Neural progenitor cell (in vitro differentiated cells): ENCODE measurements around the gene ASXL2. TPM values are rescaled to one million over a fixed set of nuclear protein-coding genes. Genes with fewer than 3 reads are reported as not detected.

Source experiments
- DNase-seq: peaks from one replicate; pipeline ENCODE4 v3.0.0-alpha.2; 2016; ENCODE audit warnings: low spot score
- H2AFZ ChIP-seq: fragments of 200-600 bp; sonication (generic); replicated peaks from 2 replicates; pipeline ENCODE4 v1.6.1; 2016; ENCODE audit warnings: antibody characterized with exemption
- H3F3A ChIP-seq: fragments of 200-600 bp; sonication (generic); 2 replicates; pipeline ENCODE4 v1.6.1; 2016; ENCODE audit warnings: antibody characterized with exemption, low read depth
- H3K27ac ChIP-seq: fragments of 200-600 bp; sonication (generic); 2 replicates; pipeline ENCODE4 v1.5.1; 2016; ENCODE audit warnings: mild to moderate bottlenecking
- H3K27me3 ChIP-seq: fragments of 200-600 bp; sonication (generic); 2 replicates; pipeline ENCODE4 v1.6.1; 2016; ENCODE audit warnings: mild to moderate bottlenecking, moderate library complexity
- H3K36me3 ChIP-seq: fragments of 200-600 bp; sonication (generic); 2 replicates; pipeline ENCODE4 v1.5.1; 2016
- H3K4me1 ChIP-seq: fragments of 200-600 bp; sonication (generic); 2 replicates; pipeline ENCODE4 v1.6.1; 2016; ENCODE audit warnings: mixed run types
- H3K4me2 ChIP-seq: fragments of 200-600 bp; sonication (generic); 2 replicates; pipeline ENCODE4 v1.6.1; 2016
- H3K4me3 ChIP-seq: fragments of 200-600 bp; sonication (generic); 2 replicates; pipeline ENCODE4 v1.5.1; 2016
- H3K79me2 ChIP-seq: fragments of 200-600 bp; sonication (generic); 2 replicates; pipeline ENCODE4 v1.6.1; 2016; ENCODE audit warnings: low read depth
- H3K9ac ChIP-seq: fragments of 200-600 bp; sonication (generic); 2 replicates; pipeline ENCODE4 v1.6.1; 2016
- H3K9me3 ChIP-seq: fragments of 200-600 bp; sonication (generic); 2 replicates; pipeline ENCODE4 v1.5.1; 2016; ENCODE audit warnings: low read depth
- H4K20me1 ChIP-seq: fragments of 200-600 bp; sonication (generic); 2 replicates; pipeline ENCODE4 v1.6.1; 2016; ENCODE audit warnings: low read depth
- H3K27ac Mint-ChIP-seq: 3 replicates; pipeline ENCODE4 v1.8.0; 2021; ENCODE audit warnings: mixed read lengths
- H3K27me3 Mint-ChIP-seq: 2 replicates; pipeline ENCODE4 v1.8.0; 2022; ENCODE audit warnings: low read depth, mild to moderate bottlenecking, inconsistent platforms, moderate library complexity, mixed read lengths; ENCODE audit not compliant: insufficient read depth
- H3K36me3 Mint-ChIP-seq: 3 replicates; pipeline ENCODE4 v1.8.0; 2021; ENCODE audit warnings: mixed read lengths
- H3K4me1 Mint-ChIP-seq: 3 replicates; pipeline ENCODE4 v1.8.0; 2021; ENCODE audit warnings: mixed read lengths
- H3K4me3 Mint-ChIP-seq: 3 replicates; pipeline ENCODE4 v1.8.0; 2021; ENCODE audit warnings: mild to moderate bottlenecking, moderate library complexity, mixed read lengths
- H3K9me3 Mint-ChIP-seq: 3 replicates; pipeline ENCODE4 v1.8.0; 2020; ENCODE audit warnings: mixed read lengths
- CTCF ChIP-seq: fragments of 200-600 bp; sonication (generic); IDR thresholded peaks from 2 replicates; pipeline ENCODE4 v1.5.1; 2017; ENCODE audit warnings: antibody characterized with exemption, mild to moderate bottlenecking
- EZH2 ChIP-seq: fragments of 200-600 bp; sonication (generic); IDR thresholded peaks from 2 replicates; pipeline ENCODE4 v1.6.1; 2017; ENCODE audit warnings: antibody characterized with exemption, mild to moderate bottlenecking, moderate library complexity
- EZH2phosphoT487 ChIP-seq: fragments of 200-600 bp; sonication (generic); IDR thresholded peaks from 2 replicates; pipeline ENCODE4 v1.6.1; 2017; ENCODE audit warnings: antibody characterized with exemption
- total RNA-seq: library from RNA; depleted of rRNA; stranded (reverse); fragments of >200 nt; gene quantifications from 2 replicates; pipeline ENCODE4 v1.2.3, GENCODE V29; 2015; ENCODE audit warnings: low replicate concordance

The ASXL2 gene
- total RNA-seq, 1 donor from 2014 or later = 8.7 TPM

GRCh38 chr2:25744055-25744454 lies 134.2 kb downstream of the ASXL2 start:
- Histone ChIP-seq H3K9ac (no peak overlapping the region), H3K4me3 (no peak overlapping the region), H3K27ac (no peak overlapping the region), H3K9me3 (no peaks in the 10 kb centered on the region), H4K20me1 (peaks cover 6% of the 10 kb centered on the region), H3F3A (peaks cover 25% of the 10 kb centered on the region), H3K4me2 (no peak overlapping the region), H3K79me2 (no peaks in the 10 kb centered on the region), H3K27me3 (no peaks in the 10 kb centered on the region), H3K36me3 (peaks cover 8% of the 10 kb centered on the region), H3K4me1 (peaks cover 41% of the 10 kb centered on the region), H2AFZ (no peak overlapping the region)
- peaks cover 21% of the 10 kb centered on the region for H3K36me3 Mint-ChIP-seq
- peaks cover 53% of the 10 kb centered on the region for H3K4me1 Mint-ChIP-seq
- H3K4me3 Mint-ChIP-seq = no peak overlapping the region
- TF ChIP-seq CTCF = no peak
- no peak for TF ChIP-seq EZH2
- no peak for TF ChIP-seq EZH2phosphoT487
- no peak for DNase-seq
- peaks cover 2% of the 10 kb centered on the region for H3K27me3 Mint-ChIP-seq
- no peaks in the 10 kb centered on the region for H3K9me3 Mint-ChIP-seq
- no peak overlapping the region for H3K27ac Mint-ChIP-seq

GRCh38 chr2:25743132-25743830 lies 135.0 kb downstream of the ASXL2 start:
- H3K27ac Mint-ChIP-seq = no peak overlapping the region

GRCh38 chr2:25742501-25742900 lies 135.8 kb downstream of the ASXL2 start:
- no peaks in the 10 kb centered on the region for H3K79me2 ChIP-seq
- H2AFZ ChIP-seq = no peak overlapping the region
- H3K4me2 ChIP-seq = no peak overlapping the region
- Mint-ChIP-seq H3K9me3 (no peaks in the 10 kb centered on the region), H3K27me3 (peaks cover 2% of the 10 kb centered on the region), H3K36me3 (peaks cover 19% of the 10 kb centered on the region), H3K27ac (no peak overlapping the region), H3K4me1 (peaks cover 55% of the 10 kb centered on the region), H3K4me3 (no peak overlapping the region)
- peaks cover 6% of the 10 kb centered on the region for H4K20me1 ChIP-seq
- H3F3A ChIP-seq = peaks cover 25% of the 10 kb centered on the region
- H3K4me1 ChIP-seq = peaks cover 41% of the 10 kb centered on the region
- H3K4me3 ChIP-seq = no peak overlapping the region
- H3K27me3 ChIP-seq = no peaks in the 10 kb centered on the region
- DNase-seq = no peak
- H3K9ac ChIP-seq = no peak overlapping the region
- TF ChIP-seq CTCF (no peak), EZH2 (no peak), EZH2phosphoT487 (no peak)
- H3K9me3 ChIP-seq = no peaks in the 10 kb centered on the region
- peaks cover 8% of the 10 kb centered on the region for H3K36me3 ChIP-seq
- no peak overlapping the region for H3K27ac ChIP-seq

More at GRCh38 chr2:25743132-25743830, 135.0 kb downstream of the ASXL2 start:
- Histone ChIP-seq H3K79me2 (no peaks in the 10 kb centered on the region), H3K27me3 (no peaks in the 10 kb centered on the region), H4K20me1 (peaks cover 6% of the 10 kb centered on the region), H3K9ac (no peak overlapping the region), H2AFZ (no peak overlapping the region), H3K36me3 (peaks cover 8% of the 10 kb centered on the region), H3K27ac (no peak overlapping the region), H3F3A (peaks cover 25% of the 10 kb centered on the region), H3K4me2 (no peak overlapping the region), H3K4me3 (no peak overlapping the region), H3K9me3 (no peaks in the 10 kb centered on the region), H3K4me1 (peaks cover 41% of the 10 kb centered on the region)
- no peak for TF ChIP-seq EZH2
- no peak for TF ChIP-seq CTCF
- no peak for TF ChIP-seq EZH2phosphoT487
- H3K27me3 Mint-ChIP-seq = peaks cover 2% of the 10 kb centered on the region
- no peaks in the 10 kb centered on the region for H3K9me3 Mint-ChIP-seq
- H3K36me3 Mint-ChIP-seq = peaks cover 21% of the 10 kb centered on the region
- no peak overlapping the region for H3K4me3 Mint-ChIP-seq
- DNase-seq = no peak
- peaks cover 55% of the 10 kb centered on the region for H3K4me1 Mint-ChIP-seq
